Measurements from ENCODE around the gene TOP2B.

Gene TOP2B

DNA sequence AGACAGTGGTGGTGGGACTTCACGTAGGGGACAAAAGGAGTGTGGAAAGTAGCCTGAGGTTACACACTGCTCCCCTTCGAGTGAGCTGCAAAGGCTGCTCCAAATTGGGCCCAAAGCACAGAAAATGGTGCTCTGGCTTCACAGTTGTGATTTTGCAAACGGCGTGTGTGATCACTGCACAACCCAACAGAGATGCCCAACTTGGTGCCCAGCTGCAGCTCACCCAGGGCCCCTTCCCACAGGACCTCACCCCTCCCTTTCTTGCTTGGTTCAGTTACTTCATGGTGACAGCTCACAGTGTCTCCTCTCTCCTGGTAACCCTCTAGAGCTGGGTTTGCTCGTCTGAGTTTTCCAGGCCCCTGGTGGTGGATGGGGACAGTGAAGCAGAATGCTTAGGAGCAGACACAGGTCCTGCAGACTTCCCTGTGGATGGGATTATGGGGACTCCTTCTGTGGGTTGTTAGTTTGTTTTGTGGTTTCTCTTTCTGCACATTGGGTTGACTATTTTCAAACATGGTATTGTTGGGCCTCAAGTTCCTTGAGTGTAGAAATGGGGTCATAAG lies 98.3 kb downstream of the TOP2B start:
- DNase-seq (ENCODE audit: insufficient read length, low spot score) (no peak), FAIRE-seq (no peak)

DNA sequence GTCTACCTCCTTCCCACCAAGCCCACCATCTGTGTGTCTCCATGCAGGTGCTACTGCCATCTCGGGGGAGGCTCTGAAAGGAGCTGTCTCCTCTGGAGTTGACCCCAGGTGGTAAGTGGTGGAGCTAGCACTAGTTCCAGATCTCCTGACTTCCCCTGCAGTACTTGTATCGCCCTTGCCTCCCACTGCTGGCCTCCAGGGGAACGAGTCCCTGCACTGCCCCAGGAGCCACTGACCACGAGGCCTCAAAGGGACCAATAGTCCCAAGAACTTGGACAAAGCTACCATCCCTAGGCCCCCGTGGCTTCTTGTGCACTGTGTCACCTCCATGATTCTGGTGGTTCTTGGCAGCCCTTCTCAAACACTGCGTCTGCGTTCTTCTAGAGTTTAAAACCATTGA lies 98.9 kb downstream of the TOP2B start:
- FAIRE-seq, result no peak

GRCh38 chr3:25564075-25564474 lies 100.6 kb downstream of the TOP2B start:
- FAIRE-seq, result no peak

More for the DNA sequence above, 98.9 kb downstream of the TOP2B start:
- DNase-seq (ENCODE audit: insufficient read length, low spot score), result no peak

DNA sequence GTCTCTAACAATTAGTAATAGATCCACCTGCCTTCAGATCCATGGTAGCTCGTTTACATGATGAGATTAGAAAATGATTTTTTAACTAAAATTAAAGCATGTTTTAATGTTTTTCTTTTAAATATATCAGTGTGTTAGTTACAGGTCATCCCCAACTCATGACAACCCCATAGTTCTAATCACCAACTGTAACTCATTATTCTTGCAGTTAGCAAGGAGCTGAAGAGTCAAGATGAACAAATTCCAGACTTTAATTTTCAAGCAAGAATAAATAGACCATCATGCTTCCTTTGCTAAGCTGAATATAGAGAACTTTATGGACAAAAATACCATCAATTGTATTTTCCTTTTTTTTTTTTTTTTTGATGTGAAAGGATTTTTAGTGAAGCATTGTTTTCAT lies 101.1 kb downstream of the TOP2B start:
- no peak for FAIRE-seq
- no peak for DNase-seq (ENCODE audit: insufficient read length, low spot score)

More at GRCh38 chr3:25564075-25564474, 100.6 kb downstream of the TOP2B start:
- no peak for DNase-seq (ENCODE audit: insufficient read length, low spot score)

DNA sequence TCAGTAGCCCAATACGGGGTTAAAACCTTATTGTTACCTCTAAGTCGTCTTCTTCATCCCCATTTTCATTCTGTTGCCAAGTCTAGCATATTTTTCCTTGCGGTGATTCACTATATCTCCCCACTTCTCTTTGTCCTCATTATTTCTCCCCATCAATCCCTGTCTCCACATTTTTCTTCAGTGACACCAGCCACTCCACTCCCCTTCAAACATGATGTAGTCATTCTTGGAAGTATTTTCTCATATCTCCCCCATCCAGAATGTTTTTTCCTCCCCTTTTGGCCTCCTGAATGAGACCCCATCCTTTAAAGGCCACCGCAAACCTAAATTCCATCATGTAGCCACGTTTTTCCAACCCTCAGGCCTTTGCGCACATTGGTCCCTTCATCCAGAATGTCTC lies 105.9 kb downstream of the TOP2B start:
- DNase-seq (ENCODE audit: insufficient read length, low spot score) (no peak), FAIRE-seq (no peak)

GRCh38 chr3:25558121-25558520 lies 106.6 kb downstream of the TOP2B start:
- DNase-seq (ENCODE audit: insufficient read length, low spot score) (no peak), FAIRE-seq (no peak)

DNA sequence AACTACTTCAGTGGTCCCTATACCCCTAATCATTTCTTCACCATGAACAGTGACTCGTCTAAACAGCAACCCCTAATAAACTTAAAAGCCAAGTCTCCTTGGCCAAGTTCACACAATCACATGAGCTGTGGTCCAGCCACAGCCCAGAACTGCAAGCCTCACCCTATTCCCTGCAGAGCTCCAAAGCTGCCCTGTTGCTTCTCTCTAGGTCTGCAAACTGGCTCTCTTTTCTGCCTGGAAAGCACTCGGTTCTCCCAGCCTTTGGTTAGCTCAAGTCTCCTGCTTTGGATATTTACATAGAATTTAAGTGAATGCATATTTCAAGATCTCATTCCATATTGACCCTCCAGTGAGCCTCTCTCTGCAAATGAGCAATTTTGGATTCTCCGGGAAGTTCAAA lies 107.0 kb downstream of the TOP2B start:
- no peak for DNase-seq (ENCODE audit: insufficient read length, low spot score)
- no peak for FAIRE-seq

- no peak for FAIRE-seq
Observed at GRCh38 chr3:25556447-25556846, 108.3 kb downstream of the TOP2B start.

GRCh38 chr3:25555695-25556437 lies 108.8 kb downstream of the TOP2B start:
- no peak for DNase-seq (ENCODE audit: insufficient read length, low spot score)
- no peak for FAIRE-seq

More at GRCh38 chr3:25556447-25556846, 108.3 kb downstream of the TOP2B start:
- no peak for DNase-seq (ENCODE audit: insufficient read length, low spot score)

DNA sequence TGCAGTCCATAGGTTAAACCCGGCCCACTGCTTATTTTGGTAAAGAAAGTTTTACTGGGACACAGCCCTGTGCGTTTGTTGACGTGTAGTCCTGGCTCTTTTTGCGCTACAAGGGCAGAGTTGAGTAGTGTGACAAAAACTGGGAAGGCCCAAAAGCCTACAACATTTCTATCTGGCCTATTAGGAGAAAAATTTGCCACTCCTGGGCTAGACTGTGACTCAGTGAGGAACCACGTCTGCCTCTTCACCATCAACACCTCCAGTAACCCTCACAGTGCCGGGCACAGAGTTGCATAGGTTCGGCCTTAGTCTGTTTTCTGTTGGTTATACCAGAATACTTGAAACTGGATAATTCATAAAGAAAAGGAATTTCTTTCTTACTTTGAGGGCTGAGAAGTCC lies 110.3 kb downstream of the TOP2B start:
- no peak for FAIRE-seq
- no peak for DNase-seq (ENCODE audit: insufficient read length, low spot score)

- FAIRE-seq (no peak), DNase-seq (ENCODE audit: insufficient read length, low spot score) (no peak)
Observed at GRCh38 chr3:25552251-25552650, 112.5 kb downstream of the TOP2B start.

DNA sequence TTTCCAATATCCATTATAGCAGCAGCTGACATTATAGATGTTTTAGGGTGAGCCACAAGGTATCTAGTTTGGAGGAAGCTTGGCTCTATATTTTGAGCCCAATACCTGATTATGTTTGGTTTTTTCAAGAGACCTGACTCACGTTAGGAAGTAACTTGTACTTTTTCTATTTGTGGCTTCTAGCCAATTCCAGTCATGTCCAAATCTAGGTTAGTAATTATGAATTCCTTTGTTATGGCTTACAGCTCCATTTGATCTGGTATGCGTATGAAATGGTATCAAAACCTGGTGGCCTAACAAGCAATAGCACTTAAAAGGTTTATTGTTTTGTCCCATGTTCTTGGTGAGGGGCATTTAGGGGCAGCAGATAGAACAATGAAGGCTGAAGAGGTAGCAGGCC lies 115.9 kb downstream of the TOP2B start:
- DNase-seq (ENCODE audit: insufficient read length, low spot score) (no peak), FAIRE-seq (no peak)

- FAIRE-seq (no peak), DNase-seq (ENCODE audit: insufficient read length, low spot score) (no peak)
Observed at GRCh38 chr3:25547943-25548674, 116.6 kb downstream of the TOP2B start.

Measured in HTR-8/SVneo (cell line).